Measurements from ENCODE around the gene APOE.

GRCh38 chr19:44955505-44956439 lies 50.2 kb downstream of the APOE start:
- TF ChIP-seq CTCF (IDR thresholded peaks at IDR 0.05; ENCODE audit: extremely low read depth in 1 of 2, insufficient read depth in 1 of 2, low read depth in 1 of 2, low read length in 2 of 2) (no peak), POLR2A (IDR thresholded peaks at IDR 0.05; ENCODE audit: low read depth, low read length) (peak; percentile 82), MAX (IDR thresholded peaks at IDR 0.05; ENCODE audit: insufficient read depth, insufficient read length) (no peak), EZH2 (IDR thresholded peaks at IDR 0.05; ENCODE audit: borderline replicate concordance, low read depth, low read length, severe bottlenecking) (no peak), GATA2 (IDR thresholded peaks at IDR 0.05; ENCODE audit: insufficient read depth, insufficient read length, low read depth, low read length) (no peak), JUN (IDR thresholded peaks at IDR 0.05; ENCODE audit: borderline replicate concordance, insufficient read depth, insufficient read length, low read depth) (no peak), POLR2AphosphoS5 (IDR thresholded peaks at IDR 0.05; ENCODE audit: insufficient read depth, low read depth, low read length) (no peak)

Measured in endothelial cell of umbilical vein (primary cell).